HepG2 (cell line): Measurements from ENCODE around the gene ITGB8. TPM values are rescaled to one million over a fixed set of nuclear protein-coding genes. Genes with fewer than 3 reads are reported as not detected.

ENCODE experiments used
- ATAC-seq: fragments of 200-7000 bp; cut with Tn5 transposase; 3 replicates; pipeline ENCODE4 v1.9.1; 2020; ENCODE audit warnings: mild to moderate bottlenecking, moderate library complexity
- BruUV-seq: library from RNA; stranded (reverse); fragments of 400-500 nt; replicated peaks from 2 replicates; lab custom pipeline; 2021; lab: Mats Ljungman, UMichigan
- CTCF ChIA-PET: fragments of 300-600 bp; formaldehyde crosslinking; extraction: SDS; loops from one replicate; lab custom pipeline; 2021; ENCODE audit warnings: low total read pairs, inconsistent platforms, low intra/inter-chr PET ratio; lab: Yijun Ruan, JAX
- POLR2A ChIA-PET: fragments of 350-600 bp; sonication (Branson Sonifier 250); formaldehyde crosslinking; loops from one replicate; lab custom pipeline; 2020; ENCODE audit warnings: antibody characterized with exemption, inconsistent platforms; lab: Yijun Ruan, JAX
- DNase-seq: peaks from one replicate; pipeline ENCODE4 v3.0.0-alpha.2; 2015; ENCODE audit warnings: low spot score
- FAIRE-seq: peaks from 3 replicates; lab custom pipeline; 2011; peaks lifted over from hg19 to GRCh38; lab: Jason Lieb, UNC
- H2AFZ ChIP-seq: one replicate; pipeline ENCODE4 v1.6.1; 2011; ENCODE audit warnings: low read length, inconsistent platforms
- H3K27ac ChIP-seq: fragments of 300-600 bp; 3 replicates; pipeline ENCODE4 v1.8.0; 2011; ENCODE audit warnings: mixed run types, mild to moderate bottlenecking, mixed read lengths, low read length, inconsistent platforms; ENCODE audit not compliant: insufficient read depth; ENCODE audit errors: extremely low read length
- H3K27me3 ChIP-seq, 2 experiments: fragments of 200-600 bp in 1 of 2; 2 replicates in 1 of 2; 3 replicates in 1 of 2; pipeline versions ENCODE4 v1.6.0 to v1.8.0; 2011; ENCODE audit warnings: low read length in 2 of 2, mild to moderate bottlenecking in 2 of 2, moderate library complexity in 2 of 2, inconsistent platforms in 1 of 2; ENCODE audit not compliant: insufficient read depth in 2 of 2, control insufficient read depth in 1 of 2
- H3K36me3 ChIP-seq, 2 experiments: fragments of 200-600 bp in 1 of 2; replicated peaks in 1 of 2; 2 replicates in 1 of 2; 3 replicates in 1 of 2; pipeline versions ENCODE4 v1.5.1 to v1.8.0; 2011; ENCODE audit warnings: low read length in 2 of 2, inconsistent platforms in 1 of 2; ENCODE audit not compliant: insufficient read depth in 2 of 2, control insufficient read depth in 1 of 2
- H3K4me1 ChIP-seq: 2 replicates; pipeline ENCODE4 v1.5.1; 2012; ENCODE audit warnings: low read length, inconsistent platforms; ENCODE audit not compliant: insufficient read depth
- H3K4me2 ChIP-seq: 2 replicates; pipeline ENCODE4 v1.6.0; 2011; ENCODE audit warnings: low read depth, low read length, inconsistent platforms
- H3K4me3 ChIP-seq, 3 experiments: fragments of 200-600 bp in 1 of 3; sonication (generic), shearing (Covaris generic) in 1 of 3; replicated peaks in 1 of 3; 2 replicates each; pipeline ENCODE4 v1.5.1; 2011 to 2016; ENCODE audit warnings: low read length in 3 of 3, inconsistent platforms in 2 of 3, low read depth in 2 of 3, mild to moderate bottlenecking in 2 of 3, control low read depth in 1 of 3, mixed read lengths in 1 of 3; ENCODE audit not compliant: insufficient read depth in 1 of 3
- H3K79me2 ChIP-seq: one replicate; pipeline ENCODE4 v1.6.1; 2011; ENCODE audit warnings: low read length, inconsistent platforms; ENCODE audit not compliant: insufficient read depth
- H3K9ac ChIP-seq: 2 replicates; pipeline ENCODE4 v1.6.0; 2011; ENCODE audit warnings: mild to moderate bottlenecking, low read depth, low read length, inconsistent platforms; ENCODE audit not compliant: insufficient read depth
- H3K9me3 ChIP-seq: 2 replicates; pipeline ENCODE4 v1.5.1; 2012; ENCODE audit warnings: mild to moderate bottlenecking, low read length
- H4K20me1 ChIP-seq: 2 replicates; pipeline ENCODE4 v1.6.0; 2011; ENCODE audit warnings: inconsistent platforms, mild to moderate bottlenecking, low read length, moderate library complexity; ENCODE audit not compliant: insufficient read depth
- CTCF ChIP-seq: sonication (generic); formaldehyde crosslinking; IDR thresholded peaks from 2 replicates; pipeline ENCODE4 v1.5.0; 2020; ENCODE audit warnings: mild to moderate bottlenecking, missing genetic modification reagents, moderate library complexity
- ELF4 ChIP-seq: sonication (generic); formaldehyde crosslinking; IDR thresholded peaks from 2 replicates; pipeline ENCODE4 v1.5.0; 2020; ENCODE audit warnings: missing genetic modification reagents, mild to moderate bottlenecking, moderate library complexity, borderline replicate concordance
- GABPA ChIP-seq, 2 experiments: IDR thresholded peaks; 2 replicates each; pipeline ENCODE4 v1.6.1; 2011 to 2016; ENCODE audit warnings: low read depth in 2 of 2, low read length in 1 of 2, missing biosample characterization in 1 of 2, missing genetic modification characterization in 1 of 2
- MTERF4 ChIP-seq: sonication (generic); formaldehyde crosslinking; IDR thresholded peaks from 2 replicates; pipeline ENCODE4 v1.8.0; 2023; ENCODE audit warnings: mild to moderate bottlenecking, missing genetic modification reagents
- STAG1 ChIP-seq: sonication (generic); formaldehyde crosslinking; IDR thresholded peaks from 2 replicates; pipeline ENCODE4 v1.4.0; 2020; ENCODE audit warnings: missing genetic modification reagents
- SYNCRIP ChIP-seq: fragments of 200-400 bp; formaldehyde crosslinking; IDR thresholded peaks from 2 replicates; pipeline ENCODE4 v1.6.1; 2018; ENCODE audit warnings: mild to moderate bottlenecking, low read depth, low read length; ENCODE audit not compliant: insufficient read depth
- THRA ChIP-seq: sonication (generic); formaldehyde crosslinking; IDR thresholded peaks from 2 replicates; pipeline ENCODE4 v1.4.0; 2020; ENCODE audit warnings: missing genetic modification reagents, borderline replicate concordance
- YY1 ChIP-seq: IDR thresholded peaks from 2 replicates; pipeline ENCODE4 v1.6.1; 2011; ENCODE audit warnings: low read length, low read depth, moderate library complexity, mild to moderate bottlenecking; ENCODE audit not compliant: insufficient read depth, insufficient replicate concordance
- ZFP1 ChIP-seq: IDR thresholded peaks from 2 replicates; pipeline ENCODE4 v1.6.1; 2016
- ZNF670 ChIP-seq: sonication (generic); formaldehyde crosslinking; IDR thresholded peaks from 2 replicates; pipeline ENCODE4 v1.8.0; 2022; ENCODE audit warnings: mild to moderate bottlenecking, missing genetic modification reagents, borderline replicate concordance
- WGBS: methylation state at CpG from one replicate; pipeline ENCODE4 v1.1.6; 2017; ENCODE audit warnings: low lambda C conversion rate; 5-methylcytosine and 5-hydroxymethylcytosine counted together
- in situ Hi-C: cut with HindIII; loops from 2 replicates; pipeline ENCODE4 v1.10.0; 2017; ENCODE audit warnings: low pct_unique_long_range_greater_than_20kb; ENCODE audit not compliant: extremely low pct_ligation_motif_present
- intact Hi-C: fragments of 100-400 bp; cut with micrococcal nuclease; formaldehyde crosslinking; loops from one replicate; pipeline ENCODE4 v1.10.0; 2022; ENCODE audit not compliant: unreplicated experiment
- polyA plus RNA-seq, 8 experiments: library from polyadenylated mRNA; depleted of rRNA in 3 of 8; stranded (reverse) in 7 of 8; unstranded in 1 of 8; fragments of >200 nt; fragmentation: Illumina TruSeq in 4 of 8; extraction: Trizol in 4 of 8; gene quantifications; 2 replicates each; pipeline versions ENCODE4 v1.2.1 to v1.2.3, GENCODE V29; 2011 to 2016; ENCODE audit warnings: low read depth in 4 of 8, missing spikeins in 1 of 8, mixed read lengths in 1 of 8; ENCODE audit not compliant: insufficient read depth in 1 of 8
- total RNA-seq, 5 experiments: library from RNA; depleted of rRNA; stranded (reverse); fragments of >200 nt; fragmentation: Illumina TruSeq; extraction: Trizol; gene quantifications; 2 replicates each; pipeline ENCODE4 v1.2.3, GENCODE V29; 2016; ENCODE audit warnings: low read depth in 1 of 5

ITGB8 gene
- total and polyA plus RNA-seq, 2 of the 13 experiments (the other 11 are each of a cell fraction or from before 2014, with no cell fraction given): 0.01 TPM; not detected in 1

- no peaks in the 10 kb centered on the region for H3K4me1 ChIP-seq
- H3K36me3 ChIP-seq: no peaks in the 10 kb centered on the region
- ATAC-seq (peak; percentile 43; the same call in 1 of the 3 replicates), FAIRE-seq (no peak), DNase-seq (peak; percentile 4)
- WGBS: 46% methylated on average over 9 of the region's 9 CpGs
- ChIA-PET POLR2A (no interaction called here), CTCF (no interaction called here)
- no peak overlapping the region for H3K9ac ChIP-seq
- no peaks in the 10 kb centered on the region for H3K79me2 ChIP-seq
- H3K27me3 ChIP-seq: no peaks in the 10 kb centered on the region
- in situ Hi-C loops (no loop called here), intact Hi-C loops (no loop called here)
- peaks cover 11% of the 10 kb centered on the region for H3K9me3 ChIP-seq
- H3K4me3 ChIP-seq: no peak overlapping the region
- H3K27ac ChIP-seq: no peak overlapping the region
- no peak overlapping the region for H2AFZ ChIP-seq
- BruUV-seq: no TSS peak
- TF ChIP-seq ZFP1 (CRISPR knock-in tag): no peak
- TF ChIP-seq CTCF (CRISPR knock-in tag): peak; percentile 51
- TF ChIP-seq STAG1 (CRISPR knock-in tag): peak; percentile 31
- TF ChIP-seq, all 625 proteins: peak for 2
- Histone ChIP-seq H4K20me1 (no peaks in the 10 kb centered on the region), H3K4me2 (no peak overlapping the region)
These were observed 109.9 kb downstream of the ITGB8 start for GRCh38 chr7:20440472-20441105.

GRCh38 chr7:20441346-20441745 lies 110.6 kb downstream of the ITGB8 start:
- DNase-seq: no peak
- Histone ChIP-seq H3K4me2 (no peak overlapping the region), H3K27me3 (no peaks in the 10 kb centered on the region), H3K9me3 (peaks cover 11% of the 10 kb centered on the region), H3K79me2 (no peaks in the 10 kb centered on the region), H3K4me1 (no peaks in the 10 kb centered on the region), H3K27ac (no peak overlapping the region), H3K4me3 (no peak overlapping the region), H2AFZ (no peak overlapping the region), H4K20me1 (no peaks in the 10 kb centered on the region), H3K36me3 (no peaks in the 10 kb centered on the region), H3K9ac (no peak overlapping the region)
- no peak for ATAC-seq
- in situ Hi-C loops: no loop called here
- intact Hi-C loops: no loop called here
- ChIA-PET CTCF (no interaction called here), POLR2A (no interaction called here)
- FAIRE-seq: no peak
- BruUV-seq: no TSS peak
- WGBS: 10% methylated on average over 4 of the region's 4 CpGs
- no peak for TF ChIP-seq MTERF4 (CRISPR knock-in tag)
- TF ChIP-seq ZNF670 (CRISPR knock-in tag): no peak
- TF ChIP-seq SYNCRIP: no peak
- no peak for TF ChIP-seq GABPA (IDR thresholded peaks at IDR 0.05; ENCODE audit: low read depth, low read length)
- TF ChIP-seq GABPA (CRISPR knock-in tag; IDR thresholded peaks at IDR 0.05; ENCODE audit: low read depth): no peak
- no peak for TF ChIP-seq YY1
- no peak for TF ChIP-seq THRA (CRISPR knock-in tag)
- no peak for TF ChIP-seq ELF4 (CRISPR knock-in tag)
